Measurements from ENCODE around the gene TMEM156.

TMEM156 gene, protein sequence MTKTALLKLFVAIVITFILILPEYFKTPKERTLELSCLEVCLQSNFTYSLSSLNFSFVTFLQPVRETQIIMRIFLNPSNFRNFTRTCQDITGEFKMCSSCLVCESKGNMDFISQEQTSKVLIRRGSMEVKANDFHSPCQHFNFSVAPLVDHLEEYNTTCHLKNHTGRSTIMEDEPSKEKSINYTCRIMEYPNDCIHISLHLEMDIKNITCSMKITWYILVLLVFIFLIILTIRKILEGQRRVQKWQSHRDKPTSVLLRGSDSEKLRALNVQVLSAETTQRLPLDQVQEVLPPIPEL

DNA sequence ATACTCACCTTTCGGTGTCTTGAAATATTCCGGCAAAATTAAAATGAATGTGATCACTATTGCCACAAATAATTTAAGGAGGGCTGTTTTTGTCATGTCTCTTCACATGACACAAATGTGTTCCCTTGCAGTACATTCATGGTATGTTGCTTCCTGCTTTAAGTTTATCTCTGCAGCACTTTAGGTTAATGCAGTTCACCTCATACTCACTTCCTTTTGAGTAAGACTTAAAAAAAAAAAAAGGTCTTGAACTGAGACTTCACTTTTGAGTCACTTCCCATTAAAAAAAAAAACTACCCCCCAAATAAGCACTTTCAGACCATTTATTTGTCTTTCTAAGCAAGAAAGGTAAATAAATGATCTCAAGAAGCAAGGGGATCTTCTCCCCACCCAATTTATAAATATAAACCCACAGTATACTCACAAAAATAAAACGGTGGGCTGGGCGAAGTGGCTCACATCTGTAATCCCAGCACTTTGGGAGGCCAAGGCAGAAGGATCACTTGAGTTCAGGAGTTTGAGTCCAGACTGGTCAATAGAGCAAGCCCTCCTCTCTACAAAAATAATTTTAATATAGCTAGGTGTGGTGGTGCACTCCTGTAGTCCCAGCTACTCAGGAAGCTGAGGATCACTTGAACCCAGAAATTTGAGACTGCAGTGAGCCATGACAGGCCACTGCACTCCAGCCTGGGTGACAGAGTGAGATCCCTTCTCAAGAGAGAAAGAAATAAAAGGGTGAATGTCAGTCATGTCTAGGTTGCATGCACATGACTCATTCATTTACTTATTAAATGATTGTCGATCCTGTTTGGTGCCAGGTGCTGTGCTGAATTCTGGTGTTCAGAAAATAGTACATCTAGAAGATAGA is at the start of gene TMEM156:
TSS of gene TMEM156 (minus strand) at position 192 of the 868 bp plus-strand sequence. CDS start at position 96, 96 bp downstream.
- no peak for DNase-seq

DNA sequence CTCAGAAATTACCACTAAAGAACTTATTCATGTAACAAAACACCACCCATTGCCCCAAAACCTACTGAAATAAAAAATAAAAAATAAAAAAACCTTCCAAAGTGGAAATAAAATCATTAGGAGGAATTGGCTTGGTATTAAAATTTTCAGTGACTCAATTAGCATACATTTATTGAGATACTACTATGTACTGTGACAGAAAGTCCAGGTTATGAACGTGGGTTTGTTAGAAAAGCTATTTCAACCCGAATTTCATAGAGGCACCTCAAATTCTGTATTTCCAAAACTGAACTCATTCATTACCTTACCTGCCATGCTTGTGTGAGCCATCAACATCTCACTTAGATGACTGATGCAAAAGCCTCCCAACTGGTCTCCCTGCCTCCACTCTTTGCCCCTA is 46.6 kb upstream of the TMEM156 start:
- DNase-seq = no peak

DNA sequence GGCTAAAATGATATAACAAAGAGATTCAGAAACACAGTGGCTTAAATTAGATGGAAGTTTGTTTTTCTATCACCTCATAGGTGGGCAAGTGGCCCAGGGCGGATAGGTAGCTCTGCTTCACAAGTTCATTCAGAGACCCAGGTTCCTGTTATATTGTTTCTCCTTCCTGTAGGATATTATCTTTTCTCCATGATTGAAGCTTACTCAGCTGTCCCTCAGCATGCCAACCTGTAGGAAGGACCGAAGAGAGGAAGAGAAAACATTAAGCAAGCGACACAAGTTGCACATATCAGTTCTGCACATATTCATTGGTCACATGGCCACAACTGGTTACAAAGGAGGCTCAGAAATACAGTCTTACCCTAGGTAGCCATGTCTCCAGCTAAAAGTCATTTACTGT is 36.7 kb upstream of the TMEM156 start:
- no peak for DNase-seq

DNA sequence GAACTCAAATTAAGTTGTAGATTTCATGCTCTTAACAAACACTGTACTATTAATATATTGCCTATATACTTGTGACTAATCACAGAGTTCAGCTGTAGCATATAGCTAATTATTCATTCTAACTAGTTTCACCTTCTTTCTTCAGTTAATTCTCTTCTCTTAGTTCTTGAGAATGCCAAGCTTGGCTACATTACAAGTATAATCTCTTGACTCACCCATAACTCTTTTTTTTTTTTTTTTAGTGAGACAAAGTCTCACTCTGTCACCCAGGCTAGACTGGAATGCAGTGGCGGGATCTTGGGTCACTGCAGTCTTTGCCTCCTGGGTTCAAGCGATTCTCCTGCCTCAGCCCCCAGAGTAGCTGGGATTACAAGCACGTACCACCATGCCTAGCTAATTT is 35.2 kb upstream of the TMEM156 start:
- DNase-seq = no peak

DNA sequence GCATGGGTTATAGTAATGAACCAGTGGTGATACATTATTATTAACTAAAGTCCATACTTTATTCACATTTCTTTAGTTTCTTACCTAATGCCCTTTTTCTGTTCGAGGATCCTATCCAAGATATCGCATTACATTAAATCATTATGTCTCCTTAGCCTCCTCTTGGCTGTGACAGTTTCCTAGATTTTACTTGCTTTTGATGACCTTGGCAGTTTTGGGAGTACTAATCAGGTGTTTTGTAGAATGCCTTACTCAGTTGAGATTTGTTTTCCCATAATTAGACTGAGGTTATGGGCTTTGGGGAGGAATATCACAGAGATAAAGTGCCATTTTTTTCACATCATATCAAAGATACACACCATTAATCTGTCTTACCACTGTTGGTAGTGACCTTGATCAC is 34.8 kb upstream of the TMEM156 start:
- no peak for DNase-seq

DNA sequence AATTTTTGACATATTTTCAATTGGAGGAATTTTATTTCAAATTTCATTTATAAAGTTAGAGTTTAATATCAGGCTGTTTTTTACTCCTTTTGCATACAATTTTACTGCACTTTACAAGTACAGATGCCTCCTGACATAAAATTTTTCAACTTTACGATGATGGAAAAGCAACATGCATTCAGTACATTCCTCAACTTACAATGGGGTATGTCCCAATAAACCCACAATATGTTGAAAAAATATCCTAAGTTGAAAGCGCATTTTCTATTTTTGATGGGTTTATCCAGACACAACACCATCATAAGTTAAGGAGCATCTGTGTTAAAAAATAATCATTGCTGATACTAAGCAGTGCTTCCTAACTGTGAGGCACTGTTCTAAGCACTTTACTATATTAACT is 34.2 kb upstream of the TMEM156 start:
- DNase-seq = no peak

DNA sequence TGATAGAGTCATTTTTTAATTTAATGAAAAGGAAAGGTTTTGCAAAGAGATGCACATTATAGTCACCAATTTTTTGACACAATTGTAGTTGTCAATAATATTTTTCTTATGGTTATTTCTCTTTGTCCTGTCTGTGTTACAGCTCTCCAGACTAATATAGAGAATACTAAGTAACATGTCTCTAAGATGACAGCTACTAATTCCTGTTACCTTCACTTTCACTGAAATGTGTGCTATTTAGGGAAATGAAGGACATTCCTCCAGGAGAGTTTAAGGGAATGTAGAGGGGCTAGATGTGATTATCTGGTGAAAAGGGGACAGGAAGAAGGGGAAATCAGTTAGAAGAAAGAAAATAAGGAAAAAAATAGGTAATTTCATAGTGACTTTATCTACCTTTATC is 31.2 kb upstream of the TMEM156 start:
- DNase-seq = no peak

DNA sequence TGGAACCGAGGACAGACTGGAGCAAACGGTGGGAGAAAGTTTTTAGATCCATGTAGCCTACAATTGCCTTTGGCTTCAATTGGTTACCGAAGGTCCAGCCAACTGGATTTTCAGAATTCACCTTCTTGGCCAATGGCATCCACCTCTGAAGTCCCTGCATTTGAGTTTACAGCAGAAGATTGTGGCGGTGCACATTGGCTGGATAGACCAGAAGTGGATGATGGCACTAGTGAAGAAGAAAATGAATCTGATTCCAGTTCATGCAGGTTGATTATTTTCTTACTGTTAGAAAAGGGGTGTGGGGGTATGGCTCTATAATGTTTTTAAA is 30.5 kb upstream of the TMEM156 start:
- no peak for DNase-seq

DNA sequence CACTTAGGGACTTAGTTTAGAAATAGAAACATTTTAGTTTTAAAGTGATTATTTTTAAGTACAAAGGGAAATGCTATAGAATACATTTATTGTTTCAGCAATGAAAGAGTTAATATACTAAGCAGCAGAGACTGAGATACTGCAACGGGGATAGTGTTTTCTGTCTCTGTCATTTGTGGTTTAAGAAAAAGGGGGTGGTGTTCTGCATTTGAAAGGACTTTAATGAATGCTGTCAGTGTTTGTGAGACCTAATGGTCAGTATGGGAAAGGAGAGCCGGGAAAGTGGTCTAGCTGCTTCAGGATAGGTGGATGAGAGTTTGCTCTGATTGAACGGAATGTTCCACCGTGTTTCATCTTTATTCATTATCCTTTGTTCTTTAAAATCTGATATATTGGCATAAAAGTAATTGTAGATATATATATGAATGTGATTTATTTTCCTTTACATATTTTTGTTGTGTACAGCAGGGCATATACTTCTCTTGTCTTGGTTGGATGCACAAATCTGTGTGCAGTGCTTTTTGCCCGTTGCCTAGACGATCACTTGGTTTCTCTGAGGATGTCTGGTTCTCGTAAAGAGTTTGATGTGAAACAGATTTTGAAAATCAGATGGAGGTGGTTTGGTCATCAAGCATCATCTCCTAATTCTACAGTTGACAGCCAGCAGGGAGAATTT is 30.0 kb upstream of the TMEM156 start, which contains the start of gene KLHL5:
TSS of gene KLHL5 (plus strand) at position 139 of the 676 bp plus-strand sequence. CDS start at position 560, 421 bp downstream.
- no peak for DNase-seq

DNA sequence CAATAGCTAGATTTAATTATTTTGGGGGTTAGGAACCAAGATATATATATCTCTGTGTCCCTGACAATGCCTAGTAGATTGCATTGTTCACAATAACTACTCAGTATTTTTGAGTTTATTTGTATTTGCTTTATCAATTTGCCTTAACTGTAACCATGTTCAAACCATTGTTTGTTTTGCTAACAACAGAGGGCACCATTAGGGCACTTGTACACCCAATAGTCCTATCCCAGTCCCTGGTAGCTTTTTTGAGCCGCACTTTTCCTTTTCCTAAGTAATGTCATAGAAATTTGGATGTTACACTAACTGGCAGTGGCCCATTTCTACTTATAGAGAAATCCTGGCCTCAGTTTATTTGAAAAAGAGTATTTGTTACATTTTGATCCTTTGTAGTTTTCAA is 29.2 kb upstream of the TMEM156 start:
- DNase-seq = no peak

DNA sequence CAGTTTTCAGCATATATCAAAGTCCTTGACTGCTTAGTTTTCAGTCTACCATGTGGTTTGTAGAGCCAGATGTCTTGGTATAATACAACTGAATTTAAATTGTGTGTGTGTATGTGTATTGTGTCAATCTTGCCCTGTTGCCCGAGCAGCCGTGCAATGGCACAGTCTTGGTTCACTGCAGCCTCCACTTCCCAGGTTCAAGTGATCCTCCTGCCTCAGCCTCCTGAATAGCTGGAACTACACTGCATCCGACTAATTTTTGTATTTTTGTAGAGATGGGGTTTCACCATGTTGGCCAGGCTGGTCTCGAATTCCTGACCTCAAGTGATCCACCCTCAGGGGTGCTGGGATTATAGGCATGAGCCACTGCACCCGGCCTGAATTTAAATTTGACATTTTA is 23.8 kb upstream of the TMEM156 start:
- DNase-seq = no peak

DNA sequence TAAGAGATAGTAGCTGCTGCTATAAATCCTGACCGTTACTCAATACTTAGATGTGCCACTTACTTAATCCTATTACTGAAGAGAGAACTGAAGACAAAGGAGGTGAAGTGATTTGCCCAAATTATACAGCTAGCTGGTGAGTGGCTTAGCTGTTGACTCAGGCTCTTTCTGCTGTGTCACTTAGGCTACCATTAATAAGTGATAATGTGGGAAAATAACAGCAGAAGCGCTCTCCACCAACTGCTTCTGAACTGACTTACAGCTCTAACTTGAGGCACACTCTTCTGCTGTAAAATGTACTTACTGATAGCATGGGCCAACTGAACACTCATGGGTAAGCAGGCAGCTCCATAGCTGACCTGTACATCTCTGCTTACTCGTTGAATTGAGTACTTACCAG is 22.3 kb upstream of the TMEM156 start:
- DNase-seq = no peak

DNA sequence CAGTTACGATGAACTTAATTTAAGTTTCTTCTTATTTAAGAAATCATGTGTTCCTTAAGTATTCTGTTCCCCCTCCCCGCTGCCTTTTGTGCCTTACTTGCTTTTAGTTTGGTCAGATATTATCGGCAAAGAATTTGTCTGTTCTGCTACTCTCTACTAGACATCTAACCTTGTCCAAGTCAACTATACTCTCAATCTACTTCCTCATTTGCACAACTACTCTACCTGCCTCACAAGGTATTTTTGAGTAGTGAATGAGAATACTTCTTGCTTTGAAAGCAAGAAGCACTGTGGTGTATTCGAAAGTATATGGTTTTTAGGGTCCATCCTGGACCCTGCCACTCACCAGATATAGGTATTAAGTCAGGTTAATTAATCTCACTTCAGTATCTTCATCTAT is 21.8 kb upstream of the TMEM156 start:
- no peak for DNase-seq

DNA sequence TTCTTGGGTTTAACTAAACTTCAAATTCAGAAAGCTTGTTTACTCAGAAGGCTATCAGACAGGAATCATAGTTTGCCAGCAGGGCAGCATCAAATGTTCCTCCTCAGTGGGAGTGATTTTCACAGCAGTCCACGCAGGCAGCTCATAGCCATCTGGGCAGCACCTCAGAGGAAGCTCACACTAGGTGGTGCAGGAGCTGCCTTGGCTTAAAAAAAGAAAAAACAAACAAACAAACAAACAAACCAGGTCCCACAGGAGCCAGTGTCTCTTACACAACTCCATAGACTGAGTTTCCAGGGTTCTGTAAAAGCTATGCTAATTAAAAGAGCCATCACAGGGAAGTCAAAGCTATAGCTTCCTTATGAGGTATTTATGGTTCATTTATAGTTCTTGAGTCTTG is 19.3 kb upstream of the TMEM156 start:
- no peak for DNase-seq

DNA sequence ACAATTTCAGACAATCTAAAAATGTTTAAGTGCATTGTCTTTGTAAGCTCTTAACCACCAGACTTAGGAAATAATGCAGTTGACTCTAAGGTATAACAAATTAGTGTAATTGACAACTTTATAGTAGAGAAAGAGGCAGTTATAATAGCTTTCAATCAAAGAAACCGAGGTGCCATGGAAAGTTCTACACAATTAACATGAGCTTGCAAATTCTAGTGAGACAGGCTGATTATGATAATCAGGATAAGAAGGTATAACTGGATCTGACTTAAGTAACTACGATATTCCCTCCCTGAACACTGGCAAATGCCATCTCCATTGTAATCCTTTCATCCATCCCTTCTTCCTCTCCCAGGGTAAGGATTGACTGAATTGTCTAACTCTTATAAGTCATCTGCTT is 18.4 kb upstream of the TMEM156 start:
- no peak for DNase-seq

DNA sequence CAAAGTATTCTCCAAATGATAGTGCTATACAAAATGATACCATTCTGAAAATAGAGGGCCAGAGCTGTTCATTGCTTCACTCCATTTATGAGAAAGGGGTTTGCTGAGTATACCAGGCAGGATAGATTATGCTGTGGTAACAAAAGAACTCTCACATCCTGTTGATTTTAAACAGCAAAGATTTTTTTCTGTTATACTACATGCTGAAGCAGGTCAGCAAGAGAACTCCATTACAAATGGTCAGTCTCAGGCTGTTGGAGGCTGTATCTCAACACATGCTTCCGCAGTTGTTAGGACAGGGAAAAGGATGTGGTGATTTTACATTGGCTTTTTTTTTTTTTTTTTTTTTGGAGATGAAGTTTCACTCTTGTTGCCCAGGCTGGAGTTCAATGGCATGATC is 16.1 kb upstream of the TMEM156 start:
- no peak for DNase-seq

DNA sequence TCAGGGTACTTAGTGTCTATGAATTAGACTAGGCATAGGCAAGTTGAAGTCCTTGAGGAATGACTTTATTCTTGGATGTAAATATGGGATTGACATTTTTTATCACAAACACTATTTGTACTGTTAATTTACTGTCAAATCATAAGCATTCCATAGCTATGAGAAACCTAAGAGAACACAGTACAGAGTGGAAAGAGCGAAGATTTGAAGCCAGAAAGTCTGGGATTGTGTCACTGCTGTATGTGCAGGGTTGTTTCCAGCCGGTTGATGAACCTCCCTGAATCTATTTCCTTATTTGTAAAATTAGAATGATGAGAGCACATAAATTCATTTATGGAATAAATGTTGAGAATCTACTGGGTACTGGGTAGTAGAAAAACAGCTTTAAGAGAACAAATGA is 15.5 kb upstream of the TMEM156 start:
- no peak for DNase-seq

DNA sequence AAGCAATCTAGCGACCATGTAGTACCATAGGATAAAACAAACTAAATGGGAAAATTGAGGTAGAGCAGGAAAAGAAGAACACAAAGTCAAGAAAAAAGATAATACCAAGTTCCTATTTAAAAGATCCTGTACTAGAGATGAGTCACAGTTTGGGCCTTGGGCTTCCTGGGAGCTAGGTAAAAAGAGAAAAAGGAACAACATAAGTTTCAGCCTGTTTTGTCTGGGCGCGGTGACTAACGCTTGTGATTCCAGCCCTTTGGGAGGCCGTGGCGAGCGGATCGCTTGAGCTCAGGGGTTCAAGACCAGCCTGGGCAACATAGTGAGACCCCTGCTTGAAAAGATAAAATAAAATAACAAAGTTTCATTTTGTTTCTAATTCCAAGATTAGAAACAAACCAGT is 14.0 kb upstream of the TMEM156 start:
- DNase-seq = no peak

DNA sequence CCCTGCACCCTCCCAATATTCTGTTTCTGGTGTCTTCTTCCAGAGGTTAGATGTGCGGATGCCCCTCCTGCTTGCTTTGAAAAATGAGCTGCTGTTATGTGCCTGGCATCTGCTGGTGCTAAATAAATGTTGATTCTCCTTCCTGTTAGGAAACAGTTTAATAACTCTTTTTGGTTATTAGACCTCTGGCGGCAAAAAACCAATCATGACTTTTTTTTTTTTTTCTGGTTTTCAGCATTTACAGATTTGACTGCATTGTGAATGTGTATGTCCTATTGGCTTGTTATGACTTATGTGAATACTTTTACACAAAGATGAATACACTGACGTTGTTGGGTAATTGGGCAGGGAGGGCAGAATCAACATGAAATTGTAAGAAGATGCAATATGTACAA is 13.6 kb upstream of the TMEM156 start:
- DNase-seq = no peak

DNA sequence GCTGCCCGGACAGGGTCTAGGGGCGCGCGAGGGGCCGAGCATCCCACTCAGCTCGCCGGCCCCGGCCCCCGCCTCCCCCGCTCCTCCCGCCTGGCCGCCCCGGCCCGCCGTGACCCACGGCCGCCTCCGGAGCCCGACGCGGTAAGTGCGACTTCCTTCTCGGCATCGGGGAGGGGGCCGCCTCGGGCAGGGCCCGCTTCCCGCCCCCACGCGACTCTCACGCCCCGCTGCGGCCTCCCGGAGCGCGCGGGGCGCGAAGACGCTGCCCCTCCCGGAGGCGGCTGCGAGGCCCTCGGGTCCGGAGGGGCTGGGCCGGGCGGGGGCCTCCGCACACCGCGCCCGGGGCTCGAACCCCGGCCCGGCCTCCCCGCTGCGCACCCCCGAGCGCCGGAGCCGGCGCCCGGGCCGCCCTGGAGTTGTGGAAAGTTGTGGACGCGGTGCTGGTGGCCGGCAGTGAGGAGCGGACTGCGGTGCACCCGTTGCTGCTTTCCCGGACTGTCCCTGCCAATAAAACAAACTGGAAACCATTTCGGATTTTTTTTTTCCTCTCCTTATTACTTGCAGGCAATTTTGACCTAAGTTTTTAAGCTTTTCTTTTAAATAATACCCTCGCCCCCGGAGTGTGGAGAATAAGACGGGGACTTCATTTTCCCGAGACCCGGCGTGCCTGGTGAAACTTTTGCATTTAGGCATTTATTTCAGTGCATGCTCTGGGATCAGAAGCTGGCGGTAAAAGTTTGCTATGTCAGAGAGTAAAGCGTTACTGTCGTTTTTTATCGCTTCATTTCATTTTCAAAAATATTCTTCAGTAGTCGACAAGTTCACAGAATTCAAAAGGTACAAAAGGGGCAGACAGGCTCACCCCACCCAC is 13.0 kb upstream of the TMEM156 start:
- DNase-seq = no peak

DNA sequence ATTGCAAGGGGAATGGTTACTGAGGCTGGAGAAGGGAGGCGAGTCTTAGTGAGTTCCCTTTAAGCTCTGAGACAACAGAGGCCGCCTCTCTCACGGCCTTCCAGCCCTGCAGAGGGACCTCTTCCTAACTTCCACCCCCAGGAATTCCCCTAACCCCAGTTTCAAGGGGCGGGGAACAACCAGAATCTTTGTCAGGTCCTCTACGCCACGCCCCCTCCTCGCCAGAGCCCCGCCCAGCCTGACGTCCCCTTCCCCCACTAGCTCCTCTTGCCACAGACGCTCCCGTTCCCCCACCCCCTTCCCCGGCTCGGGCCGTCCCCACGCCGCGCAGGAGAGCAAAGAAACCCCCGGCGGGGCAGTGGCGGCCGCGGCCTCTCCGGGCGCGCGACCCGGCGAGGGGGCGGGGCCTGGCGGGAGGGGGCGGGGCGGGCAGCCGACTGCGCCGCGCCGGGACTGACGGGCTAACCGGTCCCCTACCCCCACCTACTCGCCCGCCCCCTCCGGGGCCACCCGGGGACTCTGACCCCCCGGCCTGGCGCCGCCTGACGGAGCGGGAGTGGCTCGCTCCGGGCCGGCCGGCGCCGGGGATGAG is 12.3 kb upstream of the TMEM156 start:
- peak; percentile 48 for DNase-seq

DNA sequence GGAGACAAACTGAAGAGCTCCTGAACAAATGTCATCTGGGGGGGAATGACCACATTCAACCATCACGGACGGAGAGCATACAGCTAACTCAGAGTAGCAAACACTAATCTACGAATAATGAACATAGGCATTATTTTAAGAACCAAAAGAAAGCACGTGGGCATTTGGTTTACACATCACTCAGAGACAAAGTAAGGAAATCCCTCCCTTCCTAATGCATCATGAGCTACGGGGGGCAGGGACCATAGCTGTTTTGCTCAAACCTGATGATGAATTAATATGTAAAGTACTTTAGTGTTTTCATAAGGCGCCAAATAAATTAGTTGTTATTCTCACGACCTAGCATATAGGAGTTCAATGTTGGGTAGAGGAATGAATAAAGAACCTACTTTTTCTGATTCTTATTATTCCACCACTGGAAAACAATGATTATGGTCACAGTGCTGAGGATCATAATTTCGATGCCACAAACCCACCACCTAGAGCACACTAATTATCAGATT is 11.7 kb upstream of the TMEM156 start:
- DNase-seq = no peak
